Choroid plexus epithelial cell (primary cell): Measurements from ENCODE around the gene MAML2.

Experiments
- DNase-seq: peaks from one replicate; pipeline ENCODE4 v3.0.0-alpha.2; 2010; ENCODE audit warnings: low read depth
- H3K4me3 ChIP-seq: 2 replicates; pipeline ENCODE4 v1.5.1; 2011; ENCODE audit warnings: low read depth, mild to moderate bottlenecking, control low read depth, low read length, moderate library complexity
- CTCF ChIP-seq: conservative IDR thresholded peaks from 2 replicates; pipeline ENCODE4 v1.5.1; 2011; ENCODE audit warnings: low read depth, mild to moderate bottlenecking, control low read depth, inconsistent platforms, low read length, moderate library complexity

The MAML2 gene

GRCh38 chr11:96295369-96295768 is 47.6 kb downstream of the MAML2 start:
- TF ChIP-seq CTCF, result no peak
- no peak overlapping the region for H3K4me3 ChIP-seq
- DNase-seq, result no peak

GRCh38 chr11:96294289-96294688 is 48.7 kb downstream of the MAML2 start:
- no peak for DNase-seq
- no peak for TF ChIP-seq CTCF
- no peak overlapping the region for H3K4me3 ChIP-seq

GRCh38 chr11:96293598-96294021 is 49.4 kb downstream of the MAML2 start:
- H3K4me3 ChIP-seq, result no peak overlapping the region
- DNase-seq, result no peak

GRCh38 chr11:96293109-96293508 is 49.9 kb downstream of the MAML2 start:
- no peak for DNase-seq
- no peak overlapping the region for H3K4me3 ChIP-seq
- no peak for TF ChIP-seq CTCF

More at GRCh38 chr11:96293598-96294021, 49.4 kb downstream of the MAML2 start:
- TF ChIP-seq CTCF, result no peak

- TF ChIP-seq CTCF, result no peak
- no peak for DNase-seq
- H3K4me3 ChIP-seq, result no peak overlapping the region
These were observed 50.5 kb downstream of the MAML2 start for GRCh38 chr11:96292291-96293010.

GRCh38 chr11:96290631-96291030 is 52.4 kb downstream of the MAML2 start:
- TF ChIP-seq CTCF, result no peak
- DNase-seq, result no peak
- H3K4me3 ChIP-seq, result no peak overlapping the region

GRCh38 chr11:96290031-96290430 is 53.0 kb downstream of the MAML2 start:
- TF ChIP-seq CTCF, result no peak
- DNase-seq, result no peak
- H3K4me3 ChIP-seq, result no peak overlapping the region
